GM11168 (cell line): ENCODE measurements around the gene LRP1.

Experiments used
- in situ Hi-C: fragments of 300-500 bp; cut with MboI; formaldehyde crosslinking; loops from one replicate; pipeline ENCODE4 v1.12.0; 2022; ENCODE audit warnings: low sequenced_read_pairs; ENCODE audit not compliant: unreplicated experiment

Gene LRP1

GRCh38 chr12:57262126-57262822 lies 134.0 kb downstream of the LRP1 start:
- in situ Hi-C loops: no loop called here
